GM23338 (cell line): ENCODE data around the gene AKIRIN2. TPM values are rescaled to one million over a fixed set of nuclear protein-coding genes. Genes with fewer than 3 reads are reported as not detected.
"Not testable (repeated sequence)": the region's sequence is repeated elsewhere in the genome, so short reads cannot be mapped to it uniquely, and the experiment has no call there.

Experiments used
- ATAC-seq: fragments of 200-7000 bp; cut with Tn5 transposase; 3 replicates; pipeline ENCODE4 v1.9.1; 2020
- DNase-seq: peaks from one replicate; pipeline ENCODE4 v3.0.0-alpha.2; 2015; ENCODE audit warnings: low spot score
- H2AFZ ChIP-seq: fragments of 200-600 bp; sonication (generic); 2 replicates; pipeline ENCODE4 v1.8.0; 2016; ENCODE audit warnings: antibody characterized with exemption, mild to moderate bottlenecking, moderate library complexity
- H3F3A ChIP-seq: fragments of 200-600 bp; sonication (generic); replicated peaks from 2 replicates; pipeline ENCODE4 v1.8.0; 2017; ENCODE audit warnings: antibody characterized with exemption, mixed run types, low read depth
- H3K27ac ChIP-seq: fragments of 200-600 bp; sonication (generic); 2 replicates; pipeline ENCODE4 v1.6.1; 2016; ENCODE audit warnings: low read depth
- H3K27me3 ChIP-seq: fragments of 200-600 bp; sonication (generic); 2 replicates; pipeline ENCODE4 v1.8.0; 2016; ENCODE audit warnings: mild to moderate bottlenecking, mixed run types, moderate library complexity; ENCODE audit not compliant: insufficient read depth
- H3K36me3 ChIP-seq: fragments of 200-600 bp; sonication (generic); 2 replicates; pipeline ENCODE4 v1.8.0; 2016; ENCODE audit warnings: mild to moderate bottlenecking; ENCODE audit not compliant: insufficient read depth
- H3K4me1 ChIP-seq: fragments of 200-600 bp; sonication (generic); 2 replicates; pipeline ENCODE4 v1.8.0; 2016; ENCODE audit warnings: mild to moderate bottlenecking, moderate library complexity; ENCODE audit not compliant: insufficient read depth
- H3K4me2 ChIP-seq: fragments of 200-600 bp; sonication (generic); 2 replicates; pipeline ENCODE4 v1.7.1; 2017; ENCODE audit warnings: mixed run types
- H3K4me3 ChIP-seq: fragments of 200-600 bp; sonication (generic); 2 replicates; pipeline ENCODE4 v1.6.1; 2016; ENCODE audit warnings: mixed run types
- H3K79me2 ChIP-seq: fragments of 200-600 bp; sonication (generic); replicated peaks from 2 replicates; pipeline ENCODE4 v1.8.0; 2017; ENCODE audit warnings: mild to moderate bottlenecking; ENCODE audit not compliant: insufficient read depth
- H3K9me2 ChIP-seq: fragments of 200-600 bp; sonication (generic); 2 replicates; pipeline ENCODE4 v1.8.0; 2017; ENCODE audit not compliant: insufficient read depth
- H4K20me1 ChIP-seq: fragments of 200-600 bp; sonication (generic); replicated peaks from 2 replicates; pipeline ENCODE4 v1.8.0; 2017; ENCODE audit warnings: mild to moderate bottlenecking; ENCODE audit not compliant: insufficient read depth
- H3K27ac Mint-ChIP-seq: 2 replicates; pipeline ENCODE4 v1.8.0; 2020; ENCODE audit warnings: inconsistent platforms, mild to moderate bottlenecking, moderate library complexity, mixed read lengths
- H3K27me3 Mint-ChIP-seq: 3 replicates; pipeline ENCODE4 v1.8.0; 2022; ENCODE audit warnings: low read depth, mild to moderate bottlenecking, moderate library complexity, mixed read lengths, inconsistent platforms; ENCODE audit not compliant: insufficient read depth, poor library complexity
- H3K36me3 Mint-ChIP-seq: 3 replicates; pipeline ENCODE4 v1.8.0; 2021; ENCODE audit warnings: low read depth, mild to moderate bottlenecking, inconsistent platforms, moderate library complexity, mixed read lengths
- H3K4me1 Mint-ChIP-seq: 3 replicates; pipeline ENCODE4 v1.8.0; 2020; ENCODE audit warnings: mild to moderate bottlenecking, inconsistent platforms, mixed read lengths
- H3K4me3 Mint-ChIP-seq: 3 replicates; pipeline ENCODE4 v1.8.0; 2021; ENCODE audit warnings: moderate library complexity, mild to moderate bottlenecking, inconsistent platforms, mixed read lengths
- H3K9me3 Mint-ChIP-seq: 3 replicates; pipeline ENCODE4 v1.8.0; 2020; ENCODE audit warnings: moderate library complexity, mild to moderate bottlenecking, inconsistent platforms, mixed read lengths
- CREB1 ChIP-seq: fragments of 250-450 bp; sonication (Bioruptor Pico); IDR thresholded peaks from 2 replicates; pipeline ENCODE4 v1.5.0; 2020; ENCODE audit warnings: low read depth, mild to moderate bottlenecking, moderate library complexity
- CTCF ChIP-seq, 2 experiments: fragments of 200-600 bp in 1 of 2; sonication (generic) in 1 of 2; conservative IDR thresholded peaks; 2 replicates each; pipeline versions ENCODE4 v1.5.1 to v1.6.1; 2016 to 2017; ENCODE audit warnings: antibody characterized with exemption in 2 of 2, low read depth in 2 of 2, mild to moderate bottlenecking in 2 of 2, moderate library complexity in 1 of 2
- EZH2 ChIP-seq: fragments of 200-600 bp; sonication (generic); IDR thresholded peaks from one replicate; pipeline ENCODE4 v1.8.0; 2017; ENCODE audit warnings: antibody characterized with exemption, mild to moderate bottlenecking, low read depth; ENCODE audit not compliant: unreplicated experiment
- EZH2phosphoT487 ChIP-seq: fragments of 200-600 bp; sonication (generic); IDR thresholded peaks from one replicate; pipeline ENCODE4 v1.8.1; 2018; ENCODE audit warnings: antibody characterized with exemption; ENCODE audit not compliant: unreplicated experiment
- NANOG ChIP-seq: IDR thresholded peaks from 2 replicates; pipeline ENCODE4 v1.6.1; 2016; ENCODE audit warnings: antibody characterized with exemption, borderline replicate concordance
- POLR2AphosphoS5 ChIP-seq: IDR thresholded peaks from 2 replicates; pipeline ENCODE4 v1.6.1; 2016; ENCODE audit warnings: antibody characterized with exemption, low read depth
- STAT1 ChIP-seq: IDR thresholded peaks from one replicate; pipeline ENCODE4 v1.6.1; 2016; ENCODE audit warnings: antibody characterized with exemption; ENCODE audit not compliant: unreplicated experiment
- ZNF114 ChIP-seq: fragments of 250-450 bp; sonication (Bioruptor Pico); IDR thresholded peaks from 2 replicates; pipeline ENCODE4 v1.5.0; 2020; ENCODE audit warnings: mild to moderate bottlenecking, moderate library complexity
- ZNF331 ChIP-seq: fragments of 250-450 bp; sonication (Bioruptor Pico); IDR thresholded peaks from 2 replicates; pipeline ENCODE4 v1.5.0; 2020; ENCODE audit warnings: low read depth, mild to moderate bottlenecking, moderate library complexity
- polyA plus RNA-seq: library from polyadenylated mRNA; unstranded; fragments of >200 nt; fragmentation: Nextera tagmentation; extraction: Ambion mirVana; gene quantifications from 2 replicates; pipeline ENCODE4 v1.2.1, GENCODE V29; 2016
- total RNA-seq: library from RNA; depleted of rRNA; stranded (reverse); fragments of >200 nt; shearing (Covaris generic); gene quantifications from 2 replicates; pipeline ENCODE4 v1.2.3, GENCODE V29; 2014
- TF ChIP-seq, protein P1 (sequence below): IDR thresholded peaks from 2 replicates; pipeline ENCODE4 v1.6.1; 2016; ENCODE audit warnings: antibody characterized with exemption
- TF ChIP-seq, protein P2 (sequence below): fragments of 250-450 bp; sonication (Bioruptor Pico); IDR thresholded peaks from 2 replicates; pipeline ENCODE4 v1.5.0; 2020; ENCODE audit warnings: mild to moderate bottlenecking, moderate library complexity

The AKIRIN2 gene
- total and polyA plus RNA-seq, 2 experiments from 2014 or later = 62.1 to 98.1 TPM

GRCh38 chr6:87708581-87709427 is 6.8 kb upstream of the AKIRIN2 start:
- H3K27me3 ChIP-seq, H3K4me3 Mint-ChIP-seq, H4K20me1 ChIP-seq, DNase-seq, H3F3A ChIP-seq, H3K9me3 Mint-ChIP-seq, H3K4me1 Mint-ChIP-seq, H2AFZ ChIP-seq, H3K9me2 ChIP-seq, H3K4me2 ChIP-seq, H3K4me1 ChIP-seq, H3K27me3 Mint-ChIP-seq, H3K79me2 ChIP-seq, ATAC-seq, H3K36me3 ChIP-seq, H3K4me3 ChIP-seq, H3K27ac ChIP-seq, H3K27ac Mint-ChIP-seq, H3K36me3 Mint-ChIP-seq: not testable (repeated sequence)

GRCh38 chr6:87706187-87706966 is 4.3 kb upstream of the AKIRIN2 start:
- Histone ChIP-seq H3K9me2 (no peaks in the 10 kb centered on the region), H3K4me2 (no peak overlapping the region), H3K4me1 (no peaks in the 10 kb centered on the region; the same call in 1 of the 2 replicates), H3F3A (no peaks in the 10 kb centered on the region; the same call in 1 of the 2 replicates), H3K4me3 (no peak overlapping the region), H3K36me3 (no peaks in the 10 kb centered on the region), H3K79me2 (peaks cover 6% of the 10 kb centered on the region), H4K20me1 (no peaks in the 10 kb centered on the region), H3K27ac (no peak overlapping the region), H2AFZ (no peak overlapping the region), H3K27me3 (no peaks in the 10 kb centered on the region)
- Mint-ChIP-seq H3K9me3 (0 out of 3 replicates have a peak, but pooled peaks cover 3% of the 10 kb centered on the region), H3K4me3 (no peak overlapping the region), H3K36me3 (no peaks in the 10 kb centered on the region), H3K27me3 (peaks cover 9% of the 10 kb centered on the region), H3K4me1 (peaks cover 2% of the 10 kb centered on the region; the same call in 2 of the 3 replicates), H3K27ac (no peak overlapping the region; the same call in 1 of the 2 replicates)
- DNase-seq (no peak), ATAC-seq (no peak)
- TF ChIP-seq CTCF (conservative IDR thresholded peaks at IDR 0.05; ENCODE audit: low read depth in 2 of 2) = no peak
- TF ChIP-seq NANOG = no peak
- TF ChIP-seq EZH2phosphoT487 = no peak
- TF ChIP-seq POLR2AphosphoS5 = no peak
- TF ChIP-seq, protein P1, sequence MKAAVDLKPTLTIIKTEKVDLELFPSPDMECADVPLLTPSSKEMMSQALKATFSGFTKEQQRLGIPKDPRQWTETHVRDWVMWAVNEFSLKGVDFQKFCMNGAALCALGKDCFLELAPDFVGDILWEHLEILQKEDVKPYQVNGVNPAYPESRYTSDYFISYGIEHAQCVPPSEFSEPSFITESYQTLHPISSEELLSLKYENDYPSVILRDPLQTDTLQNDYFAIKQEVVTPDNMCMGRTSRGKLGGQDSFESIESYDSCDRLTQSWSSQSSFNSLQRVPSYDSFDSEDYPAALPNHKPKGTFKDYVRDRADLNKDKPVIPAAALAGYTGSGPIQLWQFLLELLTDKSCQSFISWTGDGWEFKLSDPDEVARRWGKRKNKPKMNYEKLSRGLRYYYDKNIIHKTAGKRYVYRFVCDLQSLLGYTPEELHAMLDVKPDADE = no peak
- TF ChIP-seq EZH2 = no peak
- TF ChIP-seq ZNF114 = no peak
- TF ChIP-seq CREB1 = no peak
- TF ChIP-seq ZNF331 = no peak
- TF ChIP-seq STAT1 = no peak
- TF ChIP-seq, protein P2, sequence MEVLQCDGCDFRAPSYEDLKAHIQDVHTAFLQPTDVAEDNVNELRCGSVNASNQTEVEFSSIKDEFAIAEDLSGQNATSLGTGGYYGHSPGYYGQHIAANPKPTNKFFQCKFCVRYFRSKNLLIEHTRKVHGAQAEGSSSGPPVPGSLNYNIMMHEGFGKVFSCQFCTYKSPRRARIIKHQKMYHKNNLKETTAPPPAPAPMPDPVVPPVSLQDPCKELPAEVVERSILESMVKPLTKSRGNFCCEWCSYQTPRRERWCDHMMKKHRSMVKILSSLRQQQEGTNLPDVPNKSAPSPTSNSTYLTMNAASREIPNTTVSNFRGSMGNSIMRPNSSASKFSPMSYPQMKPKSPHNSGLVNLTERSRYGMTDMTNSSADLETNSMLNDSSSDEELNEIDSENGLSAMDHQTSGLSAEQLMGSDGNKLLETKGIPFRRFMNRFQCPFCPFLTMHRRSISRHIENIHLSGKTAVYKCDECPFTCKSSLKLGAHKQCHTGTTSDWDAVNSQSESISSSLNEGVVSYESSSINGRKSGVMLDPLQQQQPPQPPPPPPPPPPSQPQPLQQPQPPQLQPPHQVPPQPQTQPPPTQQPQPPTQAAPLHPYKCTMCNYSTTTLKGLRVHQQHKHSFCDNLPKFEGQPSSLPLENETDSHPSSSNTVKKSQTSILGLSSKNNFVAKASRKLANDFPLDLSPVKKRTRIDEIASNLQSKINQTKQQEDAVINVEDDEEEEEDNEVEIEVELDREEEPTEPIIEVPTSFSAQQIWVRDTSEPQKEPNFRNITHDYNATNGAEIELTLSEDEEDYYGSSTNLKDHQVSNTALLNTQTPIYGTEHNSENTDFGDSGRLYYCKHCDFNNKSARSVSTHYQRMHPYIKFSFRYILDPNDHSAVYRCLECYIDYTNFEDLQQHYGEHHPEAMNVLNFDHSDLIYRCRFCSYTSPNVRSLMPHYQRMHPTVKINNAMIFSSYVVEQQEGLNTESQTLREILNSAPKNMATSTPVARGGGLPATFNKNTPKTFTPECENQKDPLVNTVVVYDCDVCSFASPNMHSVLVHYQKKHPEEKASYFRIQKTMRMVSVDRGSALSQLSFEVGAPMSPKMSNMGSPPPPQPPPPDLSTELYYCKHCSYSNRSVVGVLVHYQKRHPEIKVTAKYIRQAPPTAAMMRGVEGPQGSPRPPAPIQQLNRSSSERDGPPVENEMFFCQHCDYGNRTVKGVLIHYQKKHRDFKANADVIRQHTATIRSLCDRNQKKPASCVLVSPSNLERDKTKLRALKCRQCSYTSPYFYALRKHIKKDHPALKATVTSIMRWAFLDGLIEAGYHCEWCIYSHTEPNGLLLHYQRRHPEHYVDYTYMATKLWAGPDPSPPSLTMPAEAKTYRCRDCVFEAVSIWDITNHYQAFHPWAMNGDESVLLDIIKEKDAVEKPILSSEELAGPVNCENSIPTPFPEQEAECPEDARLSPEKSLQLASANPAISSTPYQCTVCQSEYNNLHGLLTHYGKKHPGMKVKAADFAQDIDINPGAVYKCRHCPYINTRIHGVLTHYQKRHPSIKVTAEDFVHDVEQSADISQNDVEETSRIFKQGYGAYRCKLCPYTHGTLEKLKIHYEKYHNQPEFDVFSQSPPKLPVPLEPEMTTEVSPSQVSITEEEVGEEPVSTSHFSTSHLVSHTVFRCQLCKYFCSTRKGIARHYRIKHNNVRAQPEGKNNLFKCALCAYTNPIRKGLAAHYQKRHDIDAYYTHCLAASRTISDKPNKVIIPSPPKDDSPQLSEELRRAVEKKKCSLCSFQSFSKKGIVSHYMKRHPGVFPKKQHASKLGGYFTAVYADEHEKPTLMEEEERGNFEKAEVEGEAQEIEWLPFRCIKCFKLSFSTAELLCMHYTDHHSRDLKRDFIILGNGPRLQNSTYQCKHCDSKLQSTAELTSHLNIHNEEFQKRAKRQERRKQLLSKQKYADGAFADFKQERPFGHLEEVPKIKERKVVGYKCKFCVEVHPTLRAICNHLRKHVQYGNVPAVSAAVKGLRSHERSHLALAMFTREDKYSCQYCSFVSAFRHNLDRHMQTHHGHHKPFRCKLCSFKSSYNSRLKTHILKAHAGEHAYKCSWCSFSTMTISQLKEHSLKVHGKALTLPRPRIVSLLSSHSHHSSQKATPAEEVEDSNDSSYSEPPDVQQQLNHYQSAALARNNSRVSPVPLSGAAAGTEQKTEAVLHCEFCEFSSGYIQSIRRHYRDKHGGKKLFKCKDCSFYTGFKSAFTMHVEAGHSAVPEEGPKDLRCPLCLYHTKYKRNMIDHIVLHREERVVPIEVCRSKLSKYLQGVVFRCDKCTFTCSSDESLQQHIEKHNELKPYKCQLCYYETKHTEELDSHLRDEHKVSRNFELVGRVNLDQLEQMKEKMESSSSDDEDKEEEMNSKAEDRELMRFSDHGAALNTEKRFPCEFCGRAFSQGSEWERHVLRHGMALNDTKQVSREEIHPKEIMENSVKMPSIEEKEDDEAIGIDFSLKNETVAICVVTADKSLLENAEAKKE (CRISPR knock-in tag) = no peak
